SK-N-MC (cell line): ENCODE results near the gene MLPH.

Experiments
- DNase-seq: peaks from one replicate; pipeline ENCODE4 v3.0.0-alpha.2; 2011; ENCODE audit warnings: low read depth, low spot score
- H3K27ac ChIP-seq: fragments of 200-600 bp; sonication (generic); 2 replicates; pipeline ENCODE4 v1.5.1; 2016; ENCODE audit warnings: mixed run types
- H3K36me3 ChIP-seq: fragments of 200-600 bp; sonication (generic); 2 replicates; pipeline ENCODE4 v1.6.1; 2017; ENCODE audit warnings: antibody characterized with exemption, low read length, mixed read lengths; ENCODE audit not compliant: insufficient read depth
- H3K4me3 ChIP-seq: fragments of 200-600 bp; sonication (generic); 2 replicates; pipeline ENCODE4 v1.5.1; 2016
- H3K9ac ChIP-seq: fragments of 200-600 bp; sonication (generic); 2 replicates; pipeline ENCODE4 v1.8.0; 2017; ENCODE audit warnings: mixed run types, mixed read lengths; ENCODE audit not compliant: insufficient read length
- H3K9me3 ChIP-seq: fragments of 200-600 bp; sonication (generic); 2 replicates; pipeline ENCODE4 v1.6.1; 2017; ENCODE audit warnings: low read depth, mild to moderate bottlenecking, antibody characterized with exemption, low read length, moderate library complexity, mixed read lengths
- EZH2 ChIP-seq: fragments of 200-600 bp; sonication (generic); IDR thresholded peaks from one replicate; pipeline ENCODE4 v1.6.1; 2017; ENCODE audit warnings: antibody characterized with exemption
- FOXP2 ChIP-seq: optimal IDR thresholded peaks from 2 replicates; pipeline ENCODE3; 2011; ENCODE audit warnings: mild to moderate bottlenecking, moderate library complexity; ENCODE audit not compliant: insufficient read depth; ENCODE audit errors: extremely low read length, control extremely low read depth
- POLR2AphosphoS5 ChIP-seq: IDR thresholded peaks from 2 replicates; pipeline ENCODE4 v1.6.1; 2012; ENCODE audit warnings: mild to moderate bottlenecking, low read depth, low read length, borderline replicate concordance

MLPH gene

GRCh38 chr2:237508361-237508760 lies 21.3 kb downstream of the MLPH start:
- no peak for TF ChIP-seq EZH2
- no peak for TF ChIP-seq FOXP2
- no peak for TF ChIP-seq POLR2AphosphoS5
- DNase-seq: no peak
- Histone ChIP-seq H3K9me3 (no peaks in the 10 kb centered on the region), H3K4me3 (no peak overlapping the region), H3K36me3 (no peaks in the 10 kb centered on the region), H3K9ac (no peak overlapping the region), H3K27ac (no peak overlapping the region)

- H3K4me3 ChIP-seq: no peak overlapping the region
- H3K9ac ChIP-seq: no peak overlapping the region
- TF ChIP-seq EZH2: no peak
- no peak for TF ChIP-seq FOXP2
- no peak for TF ChIP-seq POLR2AphosphoS5
- H3K9me3 ChIP-seq: no peaks in the 10 kb centered on the region
- DNase-seq: no peak
- no peaks in the 10 kb centered on the region for H3K36me3 ChIP-seq
- H3K27ac ChIP-seq: no peak overlapping the region
These were observed 22.1 kb downstream of the MLPH start for GRCh38 chr2:237509151-237509550.

- Histone ChIP-seq H3K9ac (no peak overlapping the region), H3K36me3 (no peaks in the 10 kb centered on the region), H3K27ac (no peak overlapping the region), H3K4me3 (no peak overlapping the region), H3K9me3 (no peaks in the 10 kb centered on the region)
- no peak for DNase-seq
- no peak for TF ChIP-seq FOXP2
- TF ChIP-seq EZH2: no peak
- no peak for TF ChIP-seq POLR2AphosphoS5
These were observed 22.9 kb downstream of the MLPH start for GRCh38 chr2:237509905-237510304.

GRCh38 chr2:237510502-237511217 lies 23.6 kb downstream of the MLPH start:
- no peak for DNase-seq
- Histone ChIP-seq H3K27ac (no peak overlapping the region), H3K9ac (no peak overlapping the region), H3K4me3 (no peak overlapping the region), H3K9me3 (no peaks in the 10 kb centered on the region), H3K36me3 (no peaks in the 10 kb centered on the region)
- no peak for TF ChIP-seq POLR2AphosphoS5
- no peak for TF ChIP-seq EZH2
- TF ChIP-seq FOXP2: no peak

- Histone ChIP-seq H3K9me3 (no peaks in the 10 kb centered on the region), H3K9ac (no peak overlapping the region), H3K36me3 (no peaks in the 10 kb centered on the region), H3K27ac (no peak overlapping the region), H3K4me3 (no peak overlapping the region)
- no peak for TF ChIP-seq EZH2
- no peak for TF ChIP-seq FOXP2
- TF ChIP-seq POLR2AphosphoS5: no peak
- DNase-seq: no peak
These were observed 24.4 kb downstream of the MLPH start for GRCh38 chr2:237511433-237511832.

- Histone ChIP-seq H3K27ac (no peak overlapping the region), H3K36me3 (no peaks in the 10 kb centered on the region), H3K4me3 (no peak overlapping the region), H3K9ac (no peak overlapping the region), H3K9me3 (no peaks in the 10 kb centered on the region)
- DNase-seq: no peak
- TF ChIP-seq POLR2AphosphoS5 (no peak), EZH2 (no peak), FOXP2 (no peak)
These were observed 24.9 kb downstream of the MLPH start for GRCh38 chr2:237511885-237512405.

- DNase-seq: peak; percentile 67
- Histone ChIP-seq H3K36me3 (no peaks in the 10 kb centered on the region), H3K27ac (no peak overlapping the region), H3K9ac (no peak overlapping the region), H3K9me3 (no peaks in the 10 kb centered on the region), H3K4me3 (no peak overlapping the region)
- TF ChIP-seq POLR2AphosphoS5: no peak
- no peak for TF ChIP-seq FOXP2
- no peak for TF ChIP-seq EZH2
These were observed 25.9 kb downstream of the MLPH start for GRCh38 chr2:237512774-237513466.

GRCh38 chr2:237513693-237514092 lies 26.6 kb downstream of the MLPH start:
- TF ChIP-seq EZH2: no peak
- DNase-seq: no peak
- Histone ChIP-seq H3K36me3 (no peaks in the 10 kb centered on the region), H3K9ac (no peak overlapping the region), H3K4me3 (no peak overlapping the region), H3K9me3 (no peaks in the 10 kb centered on the region), H3K27ac (no peak overlapping the region)
